Femur (tissue), 1 donor: ENCODE results near the gene MILR1.
"Not testable (repeated sequence)": the region's sequence is repeated elsewhere in the genome, so short reads cannot be mapped to it uniquely, and the experiment has no call there.

Experiments
- DNase-seq: peaks from one replicate; pipeline ENCODE4 v3.0.0-alpha.2; 2017

MILR1 gene

GRCh38 chr17:64430036-64430435, 18.9 kb upstream of the MILR1 start:
- not testable (repeated sequence) for DNase-seq

- DNase-seq, result no peak
Measured at GRCh38 chr17:64431534-64431933, 17.4 kb upstream of the MILR1 start.

- DNase-seq, result no peak
Measured at GRCh38 chr17:64437944-64438525, 10.9 kb upstream of the MILR1 start.

GRCh38 chr17:64439521-64439920, 9.4 kb upstream of the MILR1 start:
- DNase-seq, result not testable (repeated sequence)

- no peak for DNase-seq
Measured at GRCh38 chr17:64439956-64440355, 9.0 kb upstream of the MILR1 start.

- peak; percentile 68 for DNase-seq
Measured at GRCh38 chr17:64441772-64442540, 7.0 kb upstream of the MILR1 start.

GRCh38 chr17:64442541-64442971, 6.4 kb upstream of the MILR1 start:
- DNase-seq, result no peak

- no peak for DNase-seq
Measured at GRCh38 chr17:64443086-64443760, 5.7 kb upstream of the MILR1 start.

GRCh38 chr17:64447526-64447925, 1.4 kb upstream of the MILR1 start:
- no peak for DNase-seq

GRCh38 chr17:64449545-64449944, 630 bp downstream of the MILR1 start:
- no peak for DNase-seq

GRCh38 chr17:64455993-64456885, 7.3 kb downstream of the MILR1 start:
- no peak for DNase-seq

- no peak for DNase-seq
Measured at GRCh38 chr17:64457156-64457555, 8.2 kb downstream of the MILR1 start.

GRCh38 chr17:64458756-64459155, 9.8 kb downstream of the MILR1 start:
- DNase-seq, result no peak

GRCh38 chr17:64459284-64459747, 10.4 kb downstream of the MILR1 start:
- no peak for DNase-seq

GRCh38 chr17:64459818-64460217, 10.9 kb downstream of the MILR1 start:
- DNase-seq, result not testable (repeated sequence)

- peak; percentile 46 for DNase-seq
Measured at GRCh38 chr17:64460955-64461354, 12.0 kb downstream of the MILR1 start.

- DNase-seq, result no peak
Measured at GRCh38 chr17:64461788-64462187, 12.9 kb downstream of the MILR1 start.

GRCh38 chr17:64466019-64466735, 17.3 kb downstream of the MILR1 start:
- DNase-seq, result no peak

GRCh38 chr17:64466834-64467233, 17.9 kb downstream of the MILR1 start:
- not testable (repeated sequence) for DNase-seq

GRCh38 chr17:64470625-64471024, 21.7 kb downstream of the MILR1 start:
- no peak for DNase-seq

GRCh38 chr17:64471440-64471839, 22.5 kb downstream of the MILR1 start:
- DNase-seq, result no peak

- no peak for DNase-seq
Measured at GRCh38 chr17:64472564-64472963, 23.6 kb downstream of the MILR1 start.
